PC-9 (cell line): Measurements from ENCODE around the gene CNNM2.

ENCODE experiments used
- EZH2 ChIP-seq: fragments of 200-600 bp; sonication (generic); IDR thresholded peaks from 2 replicates; pipeline ENCODE4 v1.8.0; 2017; ENCODE audit warnings: antibody characterized with exemption, low read depth
- TF ChIP-seq, protein P1 (sequence below): fragments of 200-600 bp; sonication (generic); conservative IDR thresholded peaks from 2 replicates; pipeline ENCODE4 v1.6.1; 2017; ENCODE audit warnings: mixed run types, antibody characterized with exemption, mild to moderate bottlenecking, moderate library complexity

DNA sequence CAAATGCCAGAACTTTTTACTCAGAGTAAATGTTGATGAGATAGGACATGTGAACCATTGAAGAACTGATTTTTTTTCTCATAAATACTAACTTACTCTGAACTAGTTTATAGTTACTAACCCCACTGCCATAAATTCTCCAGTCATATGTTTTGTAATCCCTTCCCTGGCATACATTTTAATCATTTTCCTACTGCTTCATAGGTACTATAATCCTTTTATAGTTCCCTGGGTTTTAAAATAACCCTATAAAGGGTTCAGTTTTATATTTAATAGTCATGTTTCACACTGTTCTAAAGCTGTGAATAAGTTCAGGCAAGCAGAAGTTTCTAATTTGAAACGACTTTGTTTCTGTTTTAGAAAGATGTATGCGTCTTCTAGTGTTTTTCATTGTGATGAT lies 28.9 kb downstream of the CNNM2 start:
- TF ChIP-seq, protein P1, sequence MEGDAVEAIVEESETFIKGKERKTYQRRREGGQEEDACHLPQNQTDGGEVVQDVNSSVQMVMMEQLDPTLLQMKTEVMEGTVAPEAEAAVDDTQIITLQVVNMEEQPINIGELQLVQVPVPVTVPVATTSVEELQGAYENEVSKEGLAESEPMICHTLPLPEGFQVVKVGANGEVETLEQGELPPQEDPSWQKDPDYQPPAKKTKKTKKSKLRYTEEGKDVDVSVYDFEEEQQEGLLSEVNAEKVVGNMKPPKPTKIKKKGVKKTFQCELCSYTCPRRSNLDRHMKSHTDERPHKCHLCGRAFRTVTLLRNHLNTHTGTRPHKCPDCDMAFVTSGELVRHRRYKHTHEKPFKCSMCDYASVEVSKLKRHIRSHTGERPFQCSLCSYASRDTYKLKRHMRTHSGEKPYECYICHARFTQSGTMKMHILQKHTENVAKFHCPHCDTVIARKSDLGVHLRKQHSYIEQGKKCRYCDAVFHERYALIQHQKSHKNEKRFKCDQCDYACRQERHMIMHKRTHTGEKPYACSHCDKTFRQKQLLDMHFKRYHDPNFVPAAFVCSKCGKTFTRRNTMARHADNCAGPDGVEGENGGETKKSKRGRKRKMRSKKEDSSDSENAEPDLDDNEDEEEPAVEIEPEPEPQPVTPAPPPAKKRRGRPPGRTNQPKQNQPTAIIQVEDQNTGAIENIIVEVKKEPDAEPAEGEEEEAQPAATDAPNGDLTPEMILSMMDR, result no peak
- TF ChIP-seq EZH2, result no peak
